Measurements from ENCODE around the gene ARL2BP. TPM values are rescaled to one million over a fixed set of nuclear protein-coding genes. Genes with fewer than 3 reads are reported as not detected.

ARL2BP gene
- total RNA-seq, 1 experiment from 2014 or later, result 47.6 TPM

DNA sequence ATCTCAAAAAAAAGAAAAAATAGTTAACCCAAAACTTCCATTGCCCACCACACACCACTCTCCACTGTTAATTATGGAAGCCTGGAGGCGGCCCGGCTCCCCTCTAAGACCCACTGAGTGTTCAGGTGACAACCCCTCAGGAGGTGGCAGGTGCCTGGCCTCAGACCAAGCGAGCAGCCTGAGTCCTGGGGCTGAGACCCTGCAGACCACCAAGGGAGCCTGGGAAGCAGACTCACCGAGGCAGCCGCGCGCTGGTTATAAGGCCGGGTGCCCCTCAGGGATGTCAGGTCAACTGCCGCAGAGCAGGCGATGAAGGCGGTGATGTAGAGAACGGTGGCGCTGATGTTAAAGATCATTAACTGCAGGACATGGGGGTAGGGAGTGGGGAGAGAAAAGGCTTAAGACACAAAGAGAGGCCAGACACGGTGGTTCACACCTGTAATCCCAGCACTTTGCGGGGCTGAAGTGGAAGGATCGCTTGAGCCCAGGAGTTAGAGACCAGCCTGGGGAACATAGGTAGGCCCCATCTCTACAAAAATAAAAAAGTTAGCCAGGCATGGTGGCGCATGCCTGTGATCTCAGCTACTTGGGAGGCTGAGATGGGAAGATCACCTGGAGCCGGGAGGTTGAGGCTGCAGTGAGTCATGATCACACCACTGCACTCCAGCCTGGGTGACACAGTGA is 13.3 kb downstream of the ARL2BP start:
- H3K9me3 ChIP-seq, result no peaks in the 10 kb centered on the region
- H3K4me1 ChIP-seq, result no peaks in the 10 kb centered on the region
- POLR2A ChIA-PET, result no interaction called here
- H3K36me3 ChIP-seq (ENCODE audit: control insufficient read depth, insufficient read depth, low read length), result peaks cover 2% of the 10 kb centered on the region; the same call in 1 of the 2 replicates
- CTCF ChIA-PET, result no interaction called here
- intact Hi-C loops (cut with micrococcal nuclease; ENCODE audit: unreplicated experiment), result no loop called here
- TF ChIP-seq, protein P1, sequence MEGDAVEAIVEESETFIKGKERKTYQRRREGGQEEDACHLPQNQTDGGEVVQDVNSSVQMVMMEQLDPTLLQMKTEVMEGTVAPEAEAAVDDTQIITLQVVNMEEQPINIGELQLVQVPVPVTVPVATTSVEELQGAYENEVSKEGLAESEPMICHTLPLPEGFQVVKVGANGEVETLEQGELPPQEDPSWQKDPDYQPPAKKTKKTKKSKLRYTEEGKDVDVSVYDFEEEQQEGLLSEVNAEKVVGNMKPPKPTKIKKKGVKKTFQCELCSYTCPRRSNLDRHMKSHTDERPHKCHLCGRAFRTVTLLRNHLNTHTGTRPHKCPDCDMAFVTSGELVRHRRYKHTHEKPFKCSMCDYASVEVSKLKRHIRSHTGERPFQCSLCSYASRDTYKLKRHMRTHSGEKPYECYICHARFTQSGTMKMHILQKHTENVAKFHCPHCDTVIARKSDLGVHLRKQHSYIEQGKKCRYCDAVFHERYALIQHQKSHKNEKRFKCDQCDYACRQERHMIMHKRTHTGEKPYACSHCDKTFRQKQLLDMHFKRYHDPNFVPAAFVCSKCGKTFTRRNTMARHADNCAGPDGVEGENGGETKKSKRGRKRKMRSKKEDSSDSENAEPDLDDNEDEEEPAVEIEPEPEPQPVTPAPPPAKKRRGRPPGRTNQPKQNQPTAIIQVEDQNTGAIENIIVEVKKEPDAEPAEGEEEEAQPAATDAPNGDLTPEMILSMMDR (IDR thresholded peaks at IDR 0.05; ENCODE audit: insufficient read depth in 1 of 2, low read depth in 1 of 2, low read length in 1 of 2, severe bottlenecking in 1 of 2, unreplicated experiment in 1 of 2), result no peak
- H3K4me3 Mint-ChIP-seq (ENCODE audit: unreplicated experiment), result no peak overlapping the region
- DNase-seq, result peak in 1 of 2 experiments; percentile 27
- no peaks in the 10 kb centered on the region for H3K4me1 Mint-ChIP-seq (ENCODE audit: low read depth, unreplicated experiment)
- H3K27me3 Mint-ChIP-seq (ENCODE audit: insufficient read depth, unreplicated experiment), result no peaks in the 10 kb centered on the region
- H3K9me3 Mint-ChIP-seq (ENCODE audit: unreplicated experiment), result no peaks in the 10 kb centered on the region
- no peak overlapping the region for H3K4me3 ChIP-seq (ENCODE audit: low read depth, low read length)
- H3K36me3 Mint-ChIP-seq (ENCODE audit: insufficient read depth, unreplicated experiment), result peaks cover 52% of the 10 kb centered on the region
- H3K27ac Mint-ChIP-seq (ENCODE audit: unreplicated experiment), result no peak overlapping the region
- no TSS peak for BruUV-seq (replicated peaks)
- no peaks in the 10 kb centered on the region for H3K27me3 ChIP-seq (replicated peaks; ENCODE audit: control insufficient read depth, insufficient read depth, low read length)

DNA sequence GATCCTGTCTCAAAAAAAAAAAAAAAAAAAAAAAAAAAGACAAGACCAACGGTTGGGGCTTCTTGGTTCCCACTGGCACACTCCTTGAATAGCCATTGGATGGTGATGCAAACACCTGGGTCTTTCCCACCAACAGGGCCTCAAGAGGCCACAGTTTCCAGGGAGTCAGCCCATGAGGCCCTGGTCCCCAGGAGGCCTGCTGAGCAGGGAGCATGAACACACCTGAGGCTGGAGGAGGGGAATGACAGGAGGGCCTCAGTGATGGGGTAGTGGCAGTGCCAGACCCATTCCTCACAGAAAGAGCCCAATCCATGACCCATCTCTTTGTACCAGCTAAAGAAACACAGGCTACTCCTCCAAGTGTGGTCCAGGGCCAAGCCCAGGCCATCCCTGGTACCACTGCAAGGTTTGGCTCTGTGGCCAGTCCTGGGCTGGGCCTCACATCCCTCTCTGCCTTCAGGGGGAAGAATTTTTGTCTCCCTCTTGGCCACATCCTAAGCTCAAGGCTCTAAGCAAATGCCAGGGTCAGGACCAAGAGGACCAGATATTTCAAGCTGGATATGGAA is 13.9 kb downstream of the ARL2BP start:
- POLR2A ChIA-PET, result no interaction called here
- CTCF ChIA-PET, result no interaction called here
- no peaks in the 10 kb centered on the region for H3K4me1 ChIP-seq
- intact Hi-C loops (cut with micrococcal nuclease; ENCODE audit: unreplicated experiment), result no loop called here
- Mint-ChIP-seq H3K27me3 (ENCODE audit: insufficient read depth, unreplicated experiment) (no peaks in the 10 kb centered on the region), H3K27ac (ENCODE audit: unreplicated experiment) (no peak overlapping the region), H3K9me3 (ENCODE audit: unreplicated experiment) (no peaks in the 10 kb centered on the region), H3K4me1 (ENCODE audit: low read depth, unreplicated experiment) (no peaks in the 10 kb centered on the region), H3K36me3 (ENCODE audit: insufficient read depth, unreplicated experiment) (peaks cover 52% of the 10 kb centered on the region), H3K4me3 (ENCODE audit: unreplicated experiment) (no peak overlapping the region)
- no TSS peak for BruUV-seq (replicated peaks)
- TF ChIP-seq, protein P1 (IDR thresholded peaks at IDR 0.05; ENCODE audit: insufficient read depth in 1 of 2, low read depth in 1 of 2, low read length in 1 of 2, severe bottlenecking in 1 of 2, unreplicated experiment in 1 of 2), result no peak
- no peaks in the 10 kb centered on the region for H3K27me3 ChIP-seq (replicated peaks; ENCODE audit: control insufficient read depth, insufficient read depth, low read length)
- no peaks in the 10 kb centered on the region for H3K9me3 ChIP-seq
- no peak overlapping the region for H3K4me3 ChIP-seq (ENCODE audit: low read depth, low read length)
- peaks cover 4% of the 10 kb centered on the region; the same call in 1 of the 2 replicates for H3K36me3 ChIP-seq (ENCODE audit: control insufficient read depth, insufficient read depth, low read length)
- DNase-seq, result peak in 1 of 2 experiments; percentile 13

DNA sequence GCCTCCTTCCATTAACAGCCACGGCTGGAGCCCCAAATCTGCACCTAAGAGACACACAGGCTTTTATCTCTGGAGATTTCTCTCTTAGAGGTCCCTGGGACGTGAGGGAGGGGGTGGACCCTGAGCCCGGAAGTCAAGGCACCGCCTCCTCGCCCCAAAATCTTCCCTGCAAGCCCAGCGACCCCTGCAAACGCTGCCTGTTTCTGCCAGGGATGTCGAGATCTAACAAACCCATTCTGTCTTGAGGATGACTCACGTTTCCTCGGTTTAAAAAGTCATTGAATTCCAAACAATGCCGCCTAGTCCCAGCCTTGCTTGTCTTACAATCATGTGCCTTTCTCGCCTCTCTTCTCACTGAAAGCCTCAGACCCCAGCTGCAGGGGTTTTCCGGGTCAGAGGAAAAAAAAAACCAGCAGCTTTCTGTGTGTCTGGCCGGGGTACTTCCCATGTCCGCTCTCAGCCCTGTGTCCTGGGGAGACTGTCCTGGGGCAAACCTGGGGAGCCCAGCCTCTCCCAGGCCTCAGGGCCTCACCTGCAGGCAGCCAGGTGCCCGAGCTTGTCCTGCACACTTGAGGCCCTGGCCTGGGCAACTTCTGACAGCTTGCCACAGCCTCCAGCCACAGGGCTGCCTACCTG is 15.4 kb downstream of the ARL2BP start:
- H3K4me3 Mint-ChIP-seq (ENCODE audit: unreplicated experiment), result no peak overlapping the region
- ChIA-PET POLR2A (no interaction called here), CTCF (no interaction called here)
- no peaks in the 10 kb centered on the region for H3K4me1 ChIP-seq
- H3K27me3 ChIP-seq (replicated peaks; ENCODE audit: control insufficient read depth, insufficient read depth, low read length), result no peaks in the 10 kb centered on the region
- DNase-seq, result peak in 1 of 2 experiments; percentile 31
- no peaks in the 10 kb centered on the region for H3K4me1 Mint-ChIP-seq (ENCODE audit: low read depth, unreplicated experiment)
- TF ChIP-seq, protein P1 (IDR thresholded peaks at IDR 0.05; ENCODE audit: insufficient read depth in 1 of 2, low read depth in 1 of 2, low read length in 1 of 2, severe bottlenecking in 1 of 2, unreplicated experiment in 1 of 2), result no peak
- H3K27me3 Mint-ChIP-seq (ENCODE audit: insufficient read depth, unreplicated experiment), result no peaks in the 10 kb centered on the region
- H3K4me3 ChIP-seq (ENCODE audit: low read depth, low read length), result no peak overlapping the region
- peaks cover 2% of the 10 kb centered on the region; the same call in 1 of the 2 replicates for H3K36me3 ChIP-seq (ENCODE audit: control insufficient read depth, insufficient read depth, low read length)
- H3K27ac Mint-ChIP-seq (ENCODE audit: unreplicated experiment), result peak overlapping the region; percentile 46
- no peaks in the 10 kb centered on the region for H3K9me3 Mint-ChIP-seq (ENCODE audit: unreplicated experiment)
- intact Hi-C loops (cut with micrococcal nuclease; ENCODE audit: unreplicated experiment), result no loop called here
- H3K36me3 Mint-ChIP-seq (ENCODE audit: insufficient read depth, unreplicated experiment), result peaks cover 42% of the 10 kb centered on the region
- no TSS peak for BruUV-seq (replicated peaks)
- H3K9me3 ChIP-seq, result no peaks in the 10 kb centered on the region
